Liver (tissue), 3 donors: ENCODE data around the gene P2RY4.

ENCODE experiments used
- CTCF ChIP-seq: fragments of 150-350 bp; IDR thresholded peaks from 2 replicates; pipeline ENCODE4 v1.5.1; 2017; ENCODE audit warnings: improper control_type of control experiment, low read depth, low read length; ENCODE audit not compliant: missing input control
- RAD21 ChIP-seq, 2 donors: IDR thresholded peaks; 2 replicates each; pipeline ENCODE4 v1.6.1; 2016; ENCODE audit warnings: antibody characterized with exemption in 2 of 2, mild to moderate bottlenecking in 2 of 2
- donor health status: healthy.
- donor health status: healthy.

- TF ChIP-seq CTCF (no peak), RAD21 (IDR thresholded peaks at IDR 0.05) (no peak)
Measured at GRCh38 chrX:70264784-70265183, 4.8 kb upstream of the P2RY4 start.
